Panc1 (cell line): ENCODE measurements around the gene PALD1. TPM values are rescaled to one million over a fixed set of nuclear protein-coding genes. Genes with fewer than 3 reads are reported as not detected.

Source experiments
- ATAC-seq: fragments of 200-7000 bp; cut with Tn5 transposase; 2 replicates; pipeline ENCODE4 v1.9.1; 2020; ENCODE audit warnings: mild to moderate bottlenecking, moderate library complexity
- BruUV-seq: library from RNA; stranded (reverse); fragments of 400-500 nt; replicated peaks from 2 replicates; lab custom pipeline; 2021; lab: Mats Ljungman, UMichigan
- CTCF ChIA-PET: fragments of 300-600 bp; sonication (Branson Sonifier 250); formaldehyde crosslinking; loops from one replicate; lab custom pipeline; 2022; ENCODE audit warnings: antibody characterized with exemption; lab: Charles Lee
- POLR2A ChIA-PET: fragments of 300-600 bp; sonication (Branson Sonifier 250); formaldehyde crosslinking; loops from one replicate; lab custom pipeline; 2022; ENCODE audit warnings: antibody characterized with exemption; lab: Charles Lee
- DNase-seq: peaks from one replicate; pipeline ENCODE4 v3.0.0-alpha.2; 2010; ENCODE audit warnings: low read depth, low spot score
- H3K27ac ChIP-seq: 2 replicates; pipeline ENCODE4 v1.5.1; 2011; ENCODE audit warnings: mild to moderate bottlenecking, low read length, inconsistent platforms
- H3K27me3 ChIP-seq: fragments of 200-500 bp; sonication (Bioruptor generic); 2 replicates; pipeline ENCODE4 v1.6.0; 2014; ENCODE audit warnings: low read length, inconsistent platforms; ENCODE audit not compliant: control insufficient read depth, insufficient read depth
- H3K36me3 ChIP-seq: fragments of 200-500 bp; sonication (Bioruptor generic); 2 replicates; pipeline ENCODE4 v1.5.1; 2014; ENCODE audit warnings: inconsistent platforms, mild to moderate bottlenecking, low read length, moderate library complexity; ENCODE audit not compliant: control insufficient read depth, insufficient read depth
- H3K4me1 ChIP-seq: 2 replicates; pipeline ENCODE4 v1.5.1; 2011; ENCODE audit warnings: inconsistent platforms, mild to moderate bottlenecking, low read length, moderate library complexity; ENCODE audit not compliant: control insufficient read depth, insufficient read depth
- H3K4me3 ChIP-seq, 2 experiments: 2 replicates each; pipeline ENCODE4 v1.5.1; 2011 to 2012; ENCODE audit warnings: low read depth in 2 of 2, low read length in 2 of 2, mild to moderate bottlenecking in 2 of 2, inconsistent platforms in 1 of 2, moderate library complexity in 1 of 2
- H3K9me3 ChIP-seq: fragments of 200-500 bp; sonication (Bioruptor generic); 2 replicates; pipeline ENCODE4 v1.5.1; 2014; ENCODE audit warnings: low read depth, mild to moderate bottlenecking, inconsistent platforms, low read length, moderate library complexity; ENCODE audit not compliant: control insufficient read depth, insufficient read depth
- CTCF ChIP-seq: fragments of 450-650 bp; IDR thresholded peaks from 2 replicates; pipeline ENCODE4 v1.5.1; 2017; ENCODE audit warnings: mild to moderate bottlenecking
- POLR2AphosphoS5 ChIP-seq: IDR thresholded peaks from 2 replicates; pipeline ENCODE4 v1.6.1; 2012; ENCODE audit warnings: mild to moderate bottlenecking, low read depth, low read length, moderate library complexity
- REST ChIP-seq, 2 experiments: IDR thresholded peaks; 2 replicates each; pipeline ENCODE4 v1.6.1; 2011 to 2012; ENCODE audit warnings: low read depth in 2 of 2, control low read depth in 1 of 2, low read length in 1 of 2, mild to moderate bottlenecking in 1 of 2, moderate library complexity in 1 of 2; ENCODE audit not compliant: insufficient read depth in 1 of 2
- SIN3A ChIP-seq: IDR thresholded peaks from 2 replicates; pipeline ENCODE4 v1.6.1; 2012; ENCODE audit warnings: low read depth, mild to moderate bottlenecking, low read length, moderate library complexity, borderline replicate concordance; ENCODE audit not compliant: insufficient read depth
- TCF7L2 ChIP-seq: IDR thresholded peaks from 2 replicates; pipeline ENCODE4 v1.6.1; 2011; ENCODE audit warnings: mild to moderate bottlenecking, low read depth, low read length, inconsistent platforms
- in situ Hi-C: cut with HindIII; loops from 2 replicates; pipeline ENCODE4 v1.10.0; 2016; ENCODE audit warnings: low sequenced_read_pairs, low pct_unique_long_range_greater_than_20kb
- intact Hi-C: fragments of 100-400 bp; cut with micrococcal nuclease; formaldehyde crosslinking; loops from one replicate; pipeline ENCODE4 v1.10.0; 2022; ENCODE audit not compliant: unreplicated experiment
- total RNA-seq: library from RNA; stranded (reverse); gene quantifications from one replicate; pipeline ENCODE4 v1.2.1, GENCODE V29; 2021; ENCODE audit not compliant: unreplicated experiment

Gene PALD1
- total RNA-seq, 1 experiment from 2014 or later, result 3.0 TPM

- no peaks in the 10 kb centered on the region for H3K4me1 ChIP-seq
- TF ChIP-seq SIN3A (no peak), REST (IDR thresholded peaks at IDR 0.05; ENCODE audit: insufficient read depth in 1 of 2, low read depth in 2 of 2, low read length in 1 of 2) (no peak), CTCF (no peak), TCF7L2 (no peak), POLR2AphosphoS5 (no peak)
- in situ Hi-C loops, result no loop called here
Measured at GRCh38 chr10:70592186-70592735, 113.7 kb downstream of the PALD1 start.

GRCh38 chr10:70592746-70593512 lies 114.4 kb downstream of the PALD1 start:
- DNase-seq, result no peak
- Histone ChIP-seq H3K27ac (no peak overlapping the region), H3K27me3 (peaks cover 12% of the 10 kb centered on the region), H3K4me1 (no peaks in the 10 kb centered on the region), H3K9me3 (no peaks in the 10 kb centered on the region), H3K36me3 (no peaks in the 10 kb centered on the region), H3K4me3 (no peak overlapping the region)
- CTCF ChIA-PET, result no interaction called here
- BruUV-seq, result no TSS peak
- POLR2A ChIA-PET, result no interaction called here
- no peak for ATAC-seq
- in situ Hi-C loops (no loop called here), intact Hi-C loops (no loop called here)
- no peak for TF ChIP-seq TCF7L2
- no peak for TF ChIP-seq SIN3A
- TF ChIP-seq REST (IDR thresholded peaks at IDR 0.05; ENCODE audit: insufficient read depth in 1 of 2, low read depth in 2 of 2, low read length in 1 of 2), result no peak
- no peak for TF ChIP-seq POLR2AphosphoS5
- TF ChIP-seq CTCF, result no peak

More at GRCh38 chr10:70592186-70592735, 113.7 kb downstream of the PALD1 start:
- ATAC-seq (no peak), DNase-seq (no peak)
- Histone ChIP-seq H3K27ac (no peak overlapping the region), H3K4me3 (no peak overlapping the region), H3K27me3 (peaks cover 14% of the 10 kb centered on the region), H3K36me3 (no peaks in the 10 kb centered on the region), H3K9me3 (no peaks in the 10 kb centered on the region)
- ChIA-PET CTCF (interaction anchor here (0.6 to 0.9 kb wide), 2 partner anchors 33 to 37 kb away, joined by 3 to 4 read pairs; no protein-coding TSS in a partner anchor), POLR2A (no interaction called here)
- no TSS peak for BruUV-seq
- intact Hi-C loops, result no loop called here
